Aorta (tissue), 5 donors: ENCODE results near the gene SYNGR1. TPM values are rescaled to one million over a fixed set of nuclear protein-coding genes. Genes with fewer than 3 reads are reported as not detected.
A peak's percentile ranks its signal among the peaks of the same experiment; 100 is the strongest.
"Not testable (repeated sequence)": the region's sequence is repeated elsewhere in the genome, so short reads cannot be mapped to it uniquely, and the experiment has no call there.

Experiments used
- ATAC-seq: fragments of 200-7000 bp; cut with Tn5 transposase; one replicate; pipeline ENCODE4 v1.9.1; 2022; ENCODE audit warnings: moderate library complexity; ENCODE audit not compliant: low FRiP score
- DNase-seq, 2 donors: peaks; one replicate each; pipeline ENCODE4 v3.0.0-alpha.2; 2020
- H3K27ac ChIP-seq, 2 donors: one replicate each; pipeline ENCODE4 v1.5.1; 2013; ENCODE audit warnings: low read length in 2 of 2, mild to moderate bottlenecking in 2 of 2, moderate library complexity in 2 of 2, control low read depth in 1 of 2, inconsistent platforms in 1 of 2, low read depth in 1 of 2
- H3K27me3 ChIP-seq, 2 donors: one replicate each; pipeline ENCODE4 v1.6.1; 2013; ENCODE audit warnings: control low read depth in 1 of 2, low read length in 1 of 2, mild to moderate bottlenecking in 1 of 2, moderate library complexity in 1 of 2; ENCODE audit not compliant: insufficient read depth in 2 of 2, control insufficient read depth in 1 of 2
- H3K36me3 ChIP-seq, 2 donors: one replicate each; pipeline ENCODE4 v1.6.1; 2013; ENCODE audit warnings: control low read depth in 1 of 2, low read length in 1 of 2, mild to moderate bottlenecking in 1 of 2; ENCODE audit not compliant: insufficient read depth in 2 of 2, control insufficient read depth in 1 of 2
- H3K4me1 ChIP-seq, 2 donors: one replicate each; pipeline ENCODE4 v1.6.1; 2013; ENCODE audit warnings: low read length in 2 of 2, control low read depth in 1 of 2, mild to moderate bottlenecking in 1 of 2, moderate library complexity in 1 of 2; ENCODE audit not compliant: insufficient read depth in 2 of 2, control insufficient read depth in 1 of 2
- H3K4me3 ChIP-seq, 2 donors: one replicate each; pipeline ENCODE4 v1.5.1; 2013; ENCODE audit warnings: low read length in 2 of 2, control low read depth in 1 of 2, mild to moderate bottlenecking in 1 of 2
- H3K9me3 ChIP-seq: one replicate; pipeline ENCODE4 v1.6.1; 2013; ENCODE audit warnings: mild to moderate bottlenecking, low read length; ENCODE audit not compliant: control insufficient read depth
- WGBS, 2 donors: extraction: QIAGEN DNeasy Blood & Tissue Kit; methylation state at CpG; one replicate each; pipeline ENCODE4 v1.1.7; 2013; 5-methylcytosine and 5-hydroxymethylcytosine counted together
- intact Hi-C, 2 donors: fragments of 100-400 bp; cut with DNase I; formaldehyde crosslinking; loops; one replicate each; pipeline versions ENCODE4 v1.14.2 to v1.15.0; 2022
- polyA plus RNA-seq, 2 donors: library from polyadenylated mRNA; stranded (reverse); fragments of 200-250 nt; gene quantifications; one replicate each; pipeline ENCODE4 v1.2.3, GENCODE V29; 2013
- total RNA-seq, 2 donors: library from RNA; stranded (reverse); fragmentation: NEBNext Ultra II Directional; extraction: Animal tissue kit (Norgen Biotek cat#: 25700); gene quantifications; one replicate each; pipeline ENCODE4 v1.2.1, GENCODE V29; 2021
- donor health status: healthy with polysubstance abuse.
- donor health status: Bipolar disorder and iron deficiency.
- donor health status: DM: no; HTN: no; CAD: no.
- donor health status: DM: no; HTN: no; CAD: no.
- donor health status: DM: yes; HTN: yes; CAD: no.

The SYNGR1 gene
- total and polyA plus RNA-seq, 4 donors = 5.1 to 26.7 (median 17.0) TPM

- H3K27me3 ChIP-seq, intact Hi-C loops, H3K36me3 ChIP-seq, ATAC-seq, H3K4me1 ChIP-seq, H3K4me3 ChIP-seq, H3K9me3 ChIP-seq, H3K27ac ChIP-seq: not testable (repeated sequence)
- WGBS, 2 donors = 90 to 91% methylated on average over 11 of the region's 11 CpGs
- DNase-seq = peak in 1 of 2 donors; percentile 32
Measured at GRCh38 chr22:39411828-39412365, 62.1 kb downstream of the SYNGR1 start.

GRCh38 chr22:39413204-39413603 lies 63.4 kb downstream of the SYNGR1 start:
- H3K4me1 ChIP-seq, H3K27me3 ChIP-seq, H3K4me3 ChIP-seq, H3K36me3 ChIP-seq, H3K9me3 ChIP-seq, intact Hi-C loops, ATAC-seq, H3K27ac ChIP-seq: not testable (repeated sequence)
- peak in 1 of 2 donors; percentile 20 for DNase-seq
- WGBS, 2 donors = 90 to 92% methylated on average over 7 of the region's 7 CpGs

- Histone ChIP-seq H3K4me3 (no peak overlapping the region), H3K4me1 (no peaks in the 10 kb centered on the region), H3K36me3 (peaks cover 0 to 11% of the 10 kb centered on the region in 2 donors), H3K27ac (no peak overlapping the region), H3K9me3 (no peaks in the 10 kb centered on the region), H3K27me3 (no peaks in the 10 kb centered on the region)
- WGBS, 2 donors = 94 to 97% methylated on average over 7 of the region's 7 CpGs
- no peak for ATAC-seq
- intact Hi-C loops = no loop called here
- peak in 1 of 2 donors; percentile 51 for DNase-seq
Measured at GRCh38 chr22:39414377-39414776, 64.6 kb downstream of the SYNGR1 start.

- Histone ChIP-seq H3K27me3 (no peaks in the 10 kb centered on the region), H3K36me3 (peaks cover 0 to 16% of the 10 kb centered on the region in 2 donors), H3K4me3 (no peak overlapping the region), H3K4me1 (no peaks in the 10 kb centered on the region), H3K9me3 (no peaks in the 10 kb centered on the region), H3K27ac (no peak overlapping the region)
- peak in 1 of 2 donors; percentile 59 for DNase-seq
- no peak for ATAC-seq
- WGBS, 2 donors = 39 to 43% methylated on average over 11 of the region's 11 CpGs
- intact Hi-C loops = no loop called here
Measured at GRCh38 chr22:39414886-39415285, 65.1 kb downstream of the SYNGR1 start.

- H3K27me3 ChIP-seq = no peaks in the 10 kb centered on the region
- H3K36me3 ChIP-seq = peaks cover 3 to 20% of the 10 kb centered on the region in 2 donors
- DNase-seq = peak in 1 of 2 donors; percentile 71
- WGBS, 2 donors = 93 to 94% methylated on average over 16 of the region's 16 CpGs
- intact Hi-C loops = no loop called here
- no peaks in the 10 kb centered on the region for H3K9me3 ChIP-seq
- no peak overlapping the region for H3K4me3 ChIP-seq
- H3K4me1 ChIP-seq = no peaks in the 10 kb centered on the region
- H3K27ac ChIP-seq = no peak overlapping the region
- no peak for ATAC-seq
Measured at GRCh38 chr22:39415506-39415905, 65.7 kb downstream of the SYNGR1 start.

GRCh38 chr22:39416319-39416718 lies 66.5 kb downstream of the SYNGR1 start:
- H3K36me3 ChIP-seq = peaks cover 3 to 22% of the 10 kb centered on the region in 2 donors
- intact Hi-C loops = no loop called here

GRCh38 chr22:39417641-39418040 lies 67.8 kb downstream of the SYNGR1 start:
- no peaks in the 10 kb centered on the region for H3K4me1 ChIP-seq
- H3K36me3 ChIP-seq = peaks cover 3 to 23% of the 10 kb centered on the region in 2 donors
- H3K27me3 ChIP-seq = no peaks in the 10 kb centered on the region
- intact Hi-C loops = no loop called here
- ATAC-seq (no peak), DNase-seq (peak in 1 of 2 donors; percentile 69)
- H3K27ac ChIP-seq = no peak overlapping the region
- H3K4me3 ChIP-seq = no peak overlapping the region
- no peaks in the 10 kb centered on the region for H3K9me3 ChIP-seq
- WGBS, 2 donors = 85 to 91% methylated on average over 12 of the region's 12 CpGs

More at GRCh38 chr22:39416319-39416718, 66.5 kb downstream of the SYNGR1 start:
- DNase-seq (peak in 1 of 2 donors; percentile 44), ATAC-seq (no peak)
- no peaks in the 10 kb centered on the region for H3K4me1 ChIP-seq
- H3K9me3 ChIP-seq = no peaks in the 10 kb centered on the region
- H3K27me3 ChIP-seq = no peaks in the 10 kb centered on the region
- WGBS, 2 donors = 77 to 78% methylated on average over 7 of the region's 7 CpGs
- H3K27ac ChIP-seq = no peak overlapping the region
- no peak overlapping the region for H3K4me3 ChIP-seq

- H3K36me3 ChIP-seq = peaks cover 3 to 23% of the 10 kb centered on the region in 2 donors
- DNase-seq = peak in 1 of 2 donors; percentile 55
Measured at GRCh38 chr22:39418696-39419095, 68.9 kb downstream of the SYNGR1 start.

GRCh38 chr22:39419096-39419495 lies 69.3 kb downstream of the SYNGR1 start:
- DNase-seq = peak; percentile 41 to 56
- WGBS, 2 donors = 88 to 91% methylated on average over 6 of the region's 6 CpGs
- Histone ChIP-seq H3K27ac (no peak overlapping the region), H3K4me1 (no peaks in the 10 kb centered on the region), H3K27me3 (no peaks in the 10 kb centered on the region), H3K9me3 (no peaks in the 10 kb centered on the region), H3K4me3 (no peak overlapping the region), H3K36me3 (peaks cover 3 to 23% of the 10 kb centered on the region in 2 donors)
- intact Hi-C loops = no loop called here
- ATAC-seq = no peak

More at GRCh38 chr22:39418696-39419095, 68.9 kb downstream of the SYNGR1 start:
- 86 to 90% methylated on average over 12 of the region's 12 CpGs for WGBS, 2 donors
- intact Hi-C loops = no loop called here
- H3K4me3 ChIP-seq = no peak overlapping the region
- no peaks in the 10 kb centered on the region for H3K9me3 ChIP-seq
- H3K27me3 ChIP-seq = no peaks in the 10 kb centered on the region
- H3K4me1 ChIP-seq = no peaks in the 10 kb centered on the region
- ATAC-seq = no peak
- no peak overlapping the region for H3K27ac ChIP-seq
